Progenitor cell of endocrine pancreas (in vitro differentiated cells): ENCODE data around the gene CDH23. TPM values are rescaled to one million over a fixed set of nuclear protein-coding genes. Genes with fewer than 3 reads are reported as not detected.

Source experiments
- DNase-seq: peaks from one replicate; pipeline ENCODE4 v3.0.0; 2021; ENCODE audit warnings: low spot score; ENCODE audit not compliant: unreplicated experiment
- H3K27ac Mint-ChIP-seq: 2 replicates; pipeline ENCODE4 v1.8.0; 2021; ENCODE audit warnings: mild to moderate bottlenecking, moderate library complexity, mixed read lengths
- H3K27me3 Mint-ChIP-seq: 2 replicates; pipeline ENCODE4 v1.8.0; 2021; ENCODE audit warnings: mixed read lengths
- H3K36me3 Mint-ChIP-seq: 2 replicates; pipeline ENCODE4 v1.8.0; 2022; ENCODE audit warnings: mixed read lengths; ENCODE audit not compliant: insufficient read depth
- H3K4me1 Mint-ChIP-seq: 2 replicates; pipeline ENCODE4 v1.8.0; 2021; ENCODE audit warnings: low read depth, mixed read lengths
- H3K4me3 Mint-ChIP-seq: 2 replicates; pipeline ENCODE4 v1.8.0; 2021; ENCODE audit warnings: low read depth, mild to moderate bottlenecking, moderate library complexity, mixed read lengths
- H3K9me3 Mint-ChIP-seq: 2 replicates; pipeline ENCODE4 v1.8.0; 2021; ENCODE audit warnings: low read depth, mixed read lengths
- CTCF ChIP-seq: fragments of 200-600 bp; sonication (generic); IDR thresholded peaks from one replicate; pipeline ENCODE4 v1.5.0; 2021; ENCODE audit warnings: antibody characterized with exemption, mild to moderate bottlenecking; ENCODE audit not compliant: unreplicated experiment
- total RNA-seq: library from RNA; stranded (reverse); gene quantifications from 2 replicates; pipeline ENCODE4 v1.2.1, GENCODE V29; 2021

Gene CDH23
- total RNA-seq, 1 donor from 2014 or later: 0.43 TPM

- peaks cover 18% of the 10 kb centered on the region for H3K27me3 Mint-ChIP-seq
- no peaks in the 10 kb centered on the region for H3K36me3 Mint-ChIP-seq
- no peak overlapping the region for H3K4me3 Mint-ChIP-seq
- TF ChIP-seq CTCF: no peak
- H3K4me1 Mint-ChIP-seq: peaks cover 1% of the 10 kb centered on the region
- no peaks in the 10 kb centered on the region for H3K9me3 Mint-ChIP-seq
- no peak for DNase-seq
- H3K27ac Mint-ChIP-seq: no peak overlapping the region
These were observed 174.9 kb downstream of the CDH23 start for GRCh38 chr10:71571460-71572175.

- Mint-ChIP-seq H3K9me3 (no peaks in the 10 kb centered on the region), H3K27ac (no peak overlapping the region), H3K27me3 (peaks cover 22% of the 10 kb centered on the region), H3K36me3 (no peaks in the 10 kb centered on the region), H3K4me3 (no peak overlapping the region), H3K4me1 (peaks cover 1% of the 10 kb centered on the region)
- no peak for TF ChIP-seq CTCF
- DNase-seq: no peak
These were observed 176.2 kb downstream of the CDH23 start for GRCh38 chr10:71572962-71573361.

GRCh38 chr10:71573562-71574518 is 177.1 kb downstream of the CDH23 start:
- Mint-ChIP-seq H3K27me3 (peaks cover 24% of the 10 kb centered on the region), H3K27ac (no peak overlapping the region), H3K36me3 (no peaks in the 10 kb centered on the region), H3K4me3 (no peak overlapping the region), H3K9me3 (no peaks in the 10 kb centered on the region), H3K4me1 (peaks cover 1% of the 10 kb centered on the region)
- TF ChIP-seq CTCF: no peak
- DNase-seq: no peak

- H3K27me3 Mint-ChIP-seq: peaks cover 24% of the 10 kb centered on the region
- DNase-seq: no peak
- no peak overlapping the region for H3K27ac Mint-ChIP-seq
- H3K36me3 Mint-ChIP-seq: no peaks in the 10 kb centered on the region
- no peaks in the 10 kb centered on the region for H3K9me3 Mint-ChIP-seq
- no peak for TF ChIP-seq CTCF
- H3K4me3 Mint-ChIP-seq: no peak overlapping the region
- peaks cover 1% of the 10 kb centered on the region for H3K4me1 Mint-ChIP-seq
These were observed 178.7 kb downstream of the CDH23 start for GRCh38 chr10:71575451-71575850.
